ENCODE measurements around the gene CDIP1.

GRCh38 chr16:4557973-4558372 is 19.4 kb upstream of the CDIP1 start:
- no peak for TF ChIP-seq BHLHE40 (IDR thresholded peaks at IDR 0.05; ENCODE audit: borderline replicate concordance)
- TF ChIP-seq FOXA1 (IDR thresholded peaks at IDR 0.05) = no peak
- no peak for TF ChIP-seq SP1 (IDR thresholded peaks at IDR 0.05)
- no peak for TF ChIP-seq ELF4 (IDR thresholded peaks at IDR 0.05)
- no peak for TF ChIP-seq CTBP1 (IDR thresholded peaks at IDR 0.05; ENCODE audit: borderline replicate concordance)
- TF ChIP-seq NFRKB (IDR thresholded peaks at IDR 0.05) = no peak
- TF ChIP-seq HDGF (IDR thresholded peaks at IDR 0.05; ENCODE audit: borderline replicate concordance) = no peak
- TF ChIP-seq SUZ12 (IDR thresholded peaks at IDR 0.05) = no peak
- TF ChIP-seq TARDBP (IDR thresholded peaks at IDR 0.05) = no peak
- no peak for TF ChIP-seq FOXK2 (IDR thresholded peaks at IDR 0.05)
- TF ChIP-seq, protein P1, sequence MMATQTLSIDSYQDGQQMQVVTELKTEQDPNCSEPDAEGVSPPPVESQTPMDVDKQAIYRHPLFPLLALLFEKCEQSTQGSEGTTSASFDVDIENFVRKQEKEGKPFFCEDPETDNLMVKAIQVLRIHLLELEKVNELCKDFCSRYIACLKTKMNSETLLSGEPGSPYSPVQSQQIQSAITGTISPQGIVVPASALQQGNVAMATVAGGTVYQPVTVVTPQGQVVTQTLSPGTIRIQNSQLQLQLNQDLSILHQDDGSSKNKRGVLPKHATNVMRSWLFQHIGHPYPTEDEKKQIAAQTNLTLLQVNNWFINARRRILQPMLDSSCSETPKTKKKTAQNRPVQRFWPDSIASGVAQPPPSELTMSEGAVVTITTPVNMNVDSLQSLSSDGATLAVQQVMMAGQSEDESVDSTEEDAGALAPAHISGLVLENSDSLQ (IDR thresholded peaks at IDR 0.05) = no peak
- TF ChIP-seq ZNF384 (IDR thresholded peaks at IDR 0.05) = no peak
- TF ChIP-seq FOXM1 (IDR thresholded peaks at IDR 0.05; ENCODE audit: borderline replicate concordance) = no peak
- TF ChIP-seq ARNT (IDR thresholded peaks at IDR 0.05) = no peak
